NCI-H1436 treated with DMSO at 0.1 percent for 48 hours (cell line): Measurements from ENCODE around the gene TMEFF1.

Source experiments
- DNase-seq: peaks from one replicate; lab custom pipeline; 2025; lab: John Stamatoyannopoulos, UW

TMEFF1 gene

GRCh38 chr9:100448266-100448665 is 24.7 kb upstream of the TMEFF1 start:
- no peak for DNase-seq

DNA sequence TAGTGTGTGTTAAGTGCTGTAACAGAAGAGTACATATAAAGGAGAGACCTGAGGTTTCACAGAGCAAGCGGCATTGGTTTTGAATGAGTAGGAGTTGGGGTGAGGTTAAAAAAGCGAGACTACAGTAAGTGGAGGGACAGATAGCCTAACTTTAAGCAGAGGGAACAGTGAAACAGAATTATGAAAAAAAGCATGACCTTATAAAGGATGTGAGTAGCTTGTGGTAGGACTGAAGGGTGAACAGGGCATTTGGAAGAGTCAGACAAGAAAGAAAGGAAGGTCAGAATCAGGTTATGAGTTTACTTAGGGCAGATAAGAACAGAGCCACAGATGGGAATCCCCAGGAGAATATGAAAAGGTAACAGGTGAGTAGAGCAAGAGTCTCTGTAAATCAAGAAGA is 23.5 kb upstream of the TMEFF1 start:
- DNase-seq, result no peak

- no peak for DNase-seq
Observed at GRCh38 chr9:100452894-100453293, 20.1 kb upstream of the TMEFF1 start.

- no peak for DNase-seq
Observed at GRCh38 chr9:100455470-100455869, 17.5 kb upstream of the TMEFF1 start.

- DNase-seq, result no peak
Observed at GRCh38 chr9:100457517-100457916, 15.4 kb upstream of the TMEFF1 start.

DNA sequence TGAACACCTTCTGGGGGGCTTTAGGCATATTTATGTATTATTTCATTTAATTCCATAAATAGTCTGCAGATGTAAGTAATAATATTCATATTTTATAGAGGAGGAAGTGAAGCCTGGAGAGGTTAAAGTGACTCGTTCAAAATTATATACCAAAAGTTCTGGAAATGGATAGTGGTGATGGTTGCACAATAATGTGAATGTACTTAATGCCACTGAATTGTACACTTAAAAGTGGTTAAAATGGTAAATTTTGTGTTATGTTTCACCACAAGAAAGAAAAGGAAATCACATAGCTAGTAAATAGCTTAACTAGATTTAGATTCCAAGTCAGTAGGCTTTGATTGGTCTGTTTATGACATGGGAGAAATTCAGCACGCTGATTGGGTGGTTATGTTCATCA is 13.0 kb upstream of the TMEFF1 start:
- no peak for DNase-seq

DNA sequence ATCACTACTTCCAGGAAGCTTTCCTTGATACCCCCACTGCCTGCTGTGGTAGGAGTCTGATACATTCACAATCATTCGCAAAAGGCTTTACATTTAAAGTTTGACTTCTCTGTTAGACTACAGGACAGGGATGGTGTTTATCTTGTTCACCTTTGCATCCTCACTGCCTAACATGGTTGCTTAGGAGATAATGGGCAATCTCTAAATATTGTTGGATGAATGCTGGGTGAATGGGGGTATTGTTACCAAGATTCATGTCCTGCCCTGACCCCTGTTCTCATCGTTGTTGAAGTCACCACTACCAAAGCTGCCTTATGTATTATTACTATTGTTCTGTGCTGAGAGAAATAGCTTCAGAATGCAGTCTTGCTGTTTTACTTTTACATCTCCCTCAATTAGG is 7.7 kb upstream of the TMEFF1 start:
- no peak for DNase-seq

DNA sequence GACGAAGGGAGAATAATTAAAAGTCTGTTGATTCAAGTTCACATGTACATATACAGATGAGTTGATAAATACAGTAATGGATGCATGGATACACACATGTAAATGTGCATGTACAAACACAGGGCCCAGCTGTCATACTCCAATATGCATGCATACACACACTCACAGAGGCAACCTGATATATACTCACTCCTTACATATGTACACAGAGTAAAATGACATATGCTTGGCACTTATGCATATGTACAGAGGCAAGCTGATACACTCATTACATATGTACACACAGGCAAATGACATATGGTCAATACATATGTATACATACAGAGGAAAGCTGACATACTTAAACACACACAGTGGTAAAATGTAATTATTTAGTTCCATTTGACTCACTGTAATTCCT is 7.2 kb upstream of the TMEFF1 start:
- DNase-seq, result no peak

GRCh38 chr9:100466171-100466828 is 6.6 kb upstream of the TMEFF1 start:
- DNase-seq, result no peak

DNA sequence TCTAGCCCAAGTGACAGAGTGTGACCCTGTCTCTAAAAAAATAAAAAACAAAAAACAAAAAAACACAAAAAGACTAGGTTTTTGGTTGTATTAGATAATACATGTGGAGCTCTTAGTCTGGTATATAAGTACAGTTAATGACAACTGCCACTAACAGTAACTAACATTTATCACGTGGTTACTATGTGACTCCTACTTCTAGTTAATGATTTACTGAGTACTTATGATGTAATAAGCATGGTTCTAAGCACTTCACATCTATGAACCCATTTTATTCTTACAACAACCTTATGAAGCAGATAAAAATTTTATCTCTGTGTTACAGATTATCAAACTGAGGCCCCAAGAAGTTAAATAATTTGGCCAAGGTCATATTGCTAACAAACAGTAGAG is 6.1 kb upstream of the TMEFF1 start:
- no peak for DNase-seq

DNA sequence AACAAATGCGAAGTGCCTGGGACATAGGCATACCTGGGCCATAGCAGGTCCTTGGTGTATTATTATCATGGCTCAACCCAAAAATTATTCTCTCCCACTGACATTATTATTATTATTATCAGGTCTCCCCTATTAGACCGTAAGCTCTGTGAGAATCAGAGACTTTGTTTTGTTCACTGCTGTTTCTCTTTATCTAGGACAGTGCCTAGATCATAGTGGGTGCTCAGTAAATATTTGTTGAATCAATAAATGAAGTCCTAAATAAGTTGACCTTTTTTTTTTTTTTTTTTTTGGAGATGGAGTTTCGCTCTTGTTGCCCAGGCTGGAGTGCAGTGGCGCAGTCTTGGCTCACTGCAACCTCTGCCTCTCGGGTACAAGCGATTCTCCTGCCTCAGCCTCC is 4.9 kb upstream of the TMEFF1 start:
- DNase-seq, result no peak

DNA sequence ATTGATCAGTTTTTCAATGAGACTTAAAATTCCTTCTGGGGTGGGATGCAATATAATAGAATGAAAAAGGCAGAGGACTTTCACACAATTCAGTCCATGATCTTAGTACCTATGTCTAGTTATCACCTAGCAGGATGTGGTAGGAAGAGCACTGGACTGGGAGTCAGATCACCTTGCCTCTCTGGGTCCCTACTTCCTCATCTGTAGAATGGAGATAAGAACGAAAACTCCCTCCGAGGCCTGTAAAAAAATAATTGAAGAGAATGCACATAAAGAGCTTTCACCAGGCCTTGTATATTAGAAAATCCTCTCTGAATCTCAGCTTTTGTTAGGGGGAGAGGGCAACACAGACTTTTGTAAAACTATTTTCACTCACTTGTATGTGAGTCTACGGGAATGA is 681 bp upstream of the TMEFF1 start:
- no peak for DNase-seq

DNA sequence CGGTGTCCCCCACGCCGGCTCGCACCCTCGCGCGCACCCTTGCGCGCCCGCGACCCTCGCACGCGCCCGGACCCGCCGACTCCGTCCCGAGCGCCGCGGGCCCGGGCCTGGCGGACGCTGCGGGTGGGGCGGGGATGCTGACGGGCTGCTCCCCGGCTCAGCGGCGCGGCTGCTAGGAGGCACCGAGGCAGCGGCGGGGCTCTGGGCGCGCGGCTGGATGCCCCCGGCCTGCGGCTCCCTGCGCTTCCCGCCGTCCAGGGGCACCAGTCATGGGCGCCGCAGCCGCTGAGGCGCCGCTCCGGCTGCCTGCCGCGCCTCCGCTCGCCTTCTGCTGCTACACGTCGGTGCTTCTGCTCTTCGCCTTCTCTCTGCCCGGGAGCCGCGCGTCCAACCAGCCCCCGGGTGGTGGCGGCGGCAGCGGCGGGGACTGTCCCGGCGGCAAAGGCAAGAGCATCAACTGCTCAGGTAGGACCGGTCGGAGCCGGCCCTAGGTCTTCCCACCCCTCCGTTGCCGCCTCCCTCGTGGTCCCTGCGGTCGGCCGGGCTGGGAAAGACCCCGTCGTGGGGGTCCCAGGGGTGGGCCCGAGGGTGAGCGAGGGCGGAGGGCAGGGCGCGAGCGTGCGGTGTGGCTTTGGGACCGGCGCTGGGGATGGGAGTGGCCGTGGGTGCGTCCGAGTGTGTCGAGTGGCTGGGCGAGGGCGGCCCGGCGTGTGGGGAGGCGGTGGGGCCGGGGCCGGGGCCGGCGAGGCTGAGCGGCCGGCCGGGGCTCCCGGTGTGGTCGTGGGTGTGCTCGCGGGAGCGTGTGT is 530 bp downstream of the TMEFF1 start:
- DNase-seq, result no peak

- DNase-seq, result no peak
Observed at GRCh38 chr9:100474082-100474923, 1.4 kb downstream of the TMEFF1 start.

DNA sequence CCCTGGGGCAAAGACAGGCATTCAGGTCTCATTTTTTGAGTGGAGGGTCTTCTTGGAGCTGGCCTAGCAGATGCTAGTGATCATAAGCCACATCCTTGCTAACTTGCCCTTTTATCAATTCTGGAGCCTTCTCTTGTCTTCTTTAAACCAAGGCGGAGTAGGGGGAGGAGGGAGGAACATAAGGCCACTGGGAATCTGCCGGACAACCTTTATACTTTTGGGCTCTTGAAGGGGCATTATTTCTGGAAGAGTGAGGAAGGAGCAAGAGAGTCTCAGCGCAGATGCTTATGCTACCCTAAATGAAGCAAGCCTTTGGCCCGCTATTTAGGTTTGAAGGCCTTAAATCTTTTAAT is 2.0 kb downstream of the TMEFF1 start:
- DNase-seq, result no peak

DNA sequence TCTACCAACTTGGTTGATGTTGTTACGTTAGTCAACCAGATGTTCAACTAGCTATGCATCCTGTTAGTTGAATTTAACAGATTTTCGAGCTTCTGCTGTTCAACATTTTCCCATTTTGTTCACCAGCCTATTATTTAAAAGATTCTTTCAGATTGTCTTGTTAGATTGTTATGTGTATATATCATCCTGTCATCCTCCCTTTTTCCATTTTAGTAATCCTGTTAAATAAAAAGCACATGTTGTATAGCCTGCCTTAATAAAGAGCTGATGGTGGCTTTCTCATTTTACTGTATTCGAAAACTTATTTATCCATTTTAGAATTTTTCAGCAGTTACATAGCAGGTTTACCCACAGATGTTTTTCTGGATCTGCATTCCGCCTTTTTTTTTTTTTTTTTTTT is 4.3 kb downstream of the TMEFF1 start:
- no peak for DNase-seq

GRCh38 chr9:100478192-100478591 is 5.2 kb downstream of the TMEFF1 start:
- no peak for DNase-seq

GRCh38 chr9:100479820-100480219 is 6.9 kb downstream of the TMEFF1 start:
- DNase-seq, result no peak

DNA sequence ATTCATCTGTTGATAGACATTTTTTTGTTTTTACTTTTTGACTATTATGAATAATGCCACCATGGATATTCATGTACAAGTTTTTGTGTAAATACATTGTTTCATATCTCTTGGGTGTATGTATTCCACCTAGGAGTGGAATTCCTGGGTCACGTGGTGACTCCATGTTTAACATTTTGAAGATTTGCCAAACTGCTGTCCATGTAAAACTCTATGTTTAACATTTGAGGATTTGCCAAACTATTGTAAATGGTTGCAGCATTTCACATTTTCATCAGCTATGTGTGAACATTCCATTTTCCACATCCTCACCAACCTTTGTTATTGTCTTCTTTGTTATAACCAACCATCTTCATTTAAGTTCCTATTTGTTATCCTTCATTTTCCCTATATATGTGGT is 12.2 kb downstream of the TMEFF1 start:
- DNase-seq, result no peak

- no peak for DNase-seq
Observed at GRCh38 chr9:100486479-100487176, 13.7 kb downstream of the TMEFF1 start.

DNA sequence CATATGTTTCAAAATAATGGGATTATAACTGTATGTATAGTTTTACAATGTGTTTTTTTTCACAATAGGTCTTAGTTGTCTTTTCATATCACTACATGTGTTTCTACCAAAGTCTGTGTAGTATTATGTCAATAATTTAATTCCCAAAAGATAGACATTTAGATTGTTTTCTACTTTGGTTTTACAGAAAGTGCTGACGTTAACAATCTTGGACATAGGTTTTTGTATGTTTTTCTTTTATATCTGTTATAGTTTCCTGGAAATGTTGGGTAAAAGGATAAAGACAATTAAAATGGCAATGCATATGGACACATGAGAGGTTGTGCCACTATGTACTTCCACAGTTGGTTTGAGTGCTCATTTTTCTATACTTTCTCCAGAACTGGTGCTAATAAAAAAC is 15.2 kb downstream of the TMEFF1 start:
- no peak for DNase-seq

- DNase-seq, result no peak
Observed at GRCh38 chr9:100489836-100490235, 16.9 kb downstream of the TMEFF1 start.
